HCT116 (cell line): ENCODE measurements around the gene SCN7A.

ENCODE experiments used
- CTCF ChIP-seq, 3 experiments: fragments of 200-600 bp in 1 of 3; sonication (generic) in 1 of 3; IDR thresholded peaks in 2 of 3; conservative IDR thresholded peaks in 1 of 3; 2 replicates each; pipeline ENCODE4 v1.5.1; 2012 to 2017; ENCODE audit warnings: low read depth in 2 of 3, low read length in 2 of 3, antibody characterized with exemption in 1 of 3, borderline replicate concordance in 1 of 3, control low read depth in 1 of 3, mild to moderate bottlenecking in 1 of 3, mixed read lengths in 1 of 3, mixed run types in 1 of 3, moderate library complexity in 1 of 3; ENCODE audit not compliant: insufficient read depth in 1 of 3
- EZH2 ChIP-seq: fragments of 200-600 bp; sonication (generic); IDR thresholded peaks from 2 replicates; pipeline ENCODE4 v1.6.1; 2017; ENCODE audit warnings: antibody characterized with exemption, mixed run types
- REST ChIP-seq: IDR thresholded peaks from 2 replicates; pipeline ENCODE4 v1.6.1; 2012; ENCODE audit warnings: low read depth

- TF ChIP-seq EZH2 (no peak), CTCF (IDR thresholded peaks at IDR 0.05 in 2 of 3, conservative IDR thresholded peaks at IDR 0.05 in 1 of 3; ENCODE audit: borderline replicate concordance in 1 of 3, insufficient read depth in 1 of 3, low read depth in 2 of 3, low read length in 2 of 3) (no peak), REST (no peak)
Measured at GRCh38 chr2:166373951-166374350, 120.1 kb downstream of the SCN7A start.
